Measurements from ENCODE around the gene SCG3.
"Not testable (repeated sequence)": the region's sequence is repeated elsewhere in the genome, so short reads cannot be mapped to it uniquely, and the experiment has no call there.

SCG3 gene

GRCh38 chr15:51681303-51681963, at the start of gene SCG3:
TSS of gene SCG3 (plus strand) at chr15:51681503. CDS start at chr15:51681756, 253 bp downstream.
- DNase-seq: peak; percentile 89

- DNase-seq: no peak
Measured at GRCh38 chr15:51634591-51635198, 46.6 kb upstream of the SCG3 start.

- DNase-seq: no peak
Measured at GRCh38 chr15:51641490-51642130, 39.7 kb upstream of the SCG3 start.

GRCh38 chr15:51642696-51643095, 38.6 kb upstream of the SCG3 start:
- no peak for DNase-seq

DNA sequence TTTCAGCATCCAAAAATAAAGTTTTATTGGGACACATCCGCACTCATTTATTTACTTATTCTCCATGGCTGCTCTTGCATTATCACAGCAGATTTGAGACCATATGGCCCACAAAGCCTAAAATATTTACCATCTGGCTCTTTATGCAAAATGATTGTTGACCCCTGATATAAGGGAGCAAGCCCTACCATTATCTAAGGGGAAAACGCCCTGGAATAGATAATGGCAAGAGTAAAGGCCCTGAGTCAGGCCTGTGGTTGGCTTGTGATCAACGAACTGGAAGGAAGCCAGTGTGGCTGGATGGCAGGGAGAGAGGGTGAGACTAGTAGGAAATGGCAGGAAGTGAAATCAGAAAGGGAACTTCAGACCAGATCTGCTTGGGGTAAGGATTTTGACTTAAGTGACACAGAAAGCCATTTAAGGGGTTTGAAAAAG, 34.2 kb upstream of the SCG3 start:
- DNase-seq: no peak

DNA sequence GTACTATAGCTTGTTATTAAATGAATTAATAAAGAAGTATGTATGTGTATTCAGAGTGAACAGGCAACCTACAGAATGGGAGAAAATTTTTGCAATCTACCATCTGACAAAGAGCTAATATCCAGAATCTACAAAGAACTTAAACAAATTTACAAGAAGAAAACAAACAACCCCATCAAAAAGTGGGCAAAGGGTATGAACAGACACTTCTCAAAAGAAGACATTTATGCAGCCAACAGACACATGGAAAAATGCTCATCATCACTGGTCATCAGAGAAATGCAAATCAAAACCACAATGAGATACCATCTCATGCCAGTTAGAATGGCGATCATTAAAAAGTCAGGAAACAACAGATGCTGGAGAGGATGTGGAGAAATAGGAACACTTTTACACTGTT, 33.2 kb upstream of the SCG3 start:
- DNase-seq: not testable (repeated sequence)

GRCh38 chr15:51648643-51649042, 32.7 kb upstream of the SCG3 start:
- not testable (repeated sequence) for DNase-seq

DNA sequence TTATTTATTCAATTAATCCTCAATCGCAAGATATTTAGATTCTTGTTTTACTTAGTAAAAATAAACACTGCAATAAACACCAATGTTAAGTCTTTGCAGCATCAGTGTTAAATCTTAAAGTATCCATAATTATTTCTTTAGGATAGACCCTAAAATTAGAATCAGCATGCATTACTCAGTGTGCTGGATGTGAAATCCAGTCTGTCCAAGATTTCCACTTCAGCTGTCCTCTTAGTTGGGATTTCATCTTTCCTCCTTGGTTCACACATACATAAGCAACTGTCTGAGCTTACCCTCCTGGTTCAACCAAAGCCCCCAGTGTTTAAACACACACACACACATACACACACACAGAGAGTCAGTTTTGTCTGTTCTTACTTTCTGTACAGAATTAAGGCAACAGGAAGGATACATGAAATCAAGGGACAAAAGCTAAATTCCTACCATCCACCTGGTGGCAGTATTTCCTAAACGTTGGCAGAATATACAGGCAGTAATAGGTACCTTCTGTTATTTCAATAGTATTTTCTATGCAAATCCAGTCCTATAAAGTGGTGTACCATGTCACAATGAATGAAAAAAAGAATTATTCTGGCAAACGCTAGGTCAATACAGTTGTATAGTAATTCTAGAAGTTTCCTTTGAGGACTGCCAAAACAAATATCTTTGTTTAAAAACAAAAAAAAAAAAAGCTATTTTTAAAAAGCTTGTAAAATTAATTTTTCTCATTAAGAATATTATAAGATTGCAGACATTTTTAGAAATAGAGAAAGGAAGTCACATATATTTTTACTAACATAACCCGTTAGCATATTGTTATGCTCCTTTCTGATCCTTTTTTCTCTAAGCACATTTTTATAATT, 31.4 kb upstream of the SCG3 start:
- DNase-seq: peak; percentile 76

DNA sequence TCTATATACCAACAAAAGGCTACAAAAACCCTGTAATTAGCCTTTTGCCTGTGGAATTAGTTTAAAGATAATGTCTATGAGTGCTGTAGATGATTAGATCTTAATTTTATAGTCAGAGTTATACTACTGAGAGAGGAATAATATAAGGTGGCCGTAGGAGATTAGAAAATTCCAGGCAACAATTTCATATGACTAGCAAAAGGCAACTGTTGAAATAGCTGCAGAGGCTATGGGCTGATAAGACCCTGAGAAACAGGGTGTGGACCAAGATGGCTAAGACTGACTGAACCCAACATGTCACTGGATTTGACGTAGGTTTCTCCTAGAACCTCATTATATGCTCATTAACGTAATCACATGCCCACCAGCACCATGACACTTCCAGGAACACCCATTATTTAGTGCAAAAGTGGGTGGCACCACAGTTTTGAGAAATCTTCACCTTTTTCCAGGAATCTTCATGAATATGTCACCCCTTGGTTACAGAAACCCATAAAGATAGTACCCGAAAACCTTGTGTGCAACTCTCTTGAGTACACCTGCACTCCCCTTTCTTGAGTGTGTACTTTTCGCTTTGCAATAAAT, 29.1 kb upstream of the SCG3 start:
- DNase-seq: no peak

- not testable (repeated sequence) for DNase-seq
Measured at GRCh38 chr15:51655401-51656057, 25.8 kb upstream of the SCG3 start.

- peak; percentile 43 for DNase-seq
Measured at GRCh38 chr15:51658664-51659063, 22.6 kb upstream of the SCG3 start.

DNA sequence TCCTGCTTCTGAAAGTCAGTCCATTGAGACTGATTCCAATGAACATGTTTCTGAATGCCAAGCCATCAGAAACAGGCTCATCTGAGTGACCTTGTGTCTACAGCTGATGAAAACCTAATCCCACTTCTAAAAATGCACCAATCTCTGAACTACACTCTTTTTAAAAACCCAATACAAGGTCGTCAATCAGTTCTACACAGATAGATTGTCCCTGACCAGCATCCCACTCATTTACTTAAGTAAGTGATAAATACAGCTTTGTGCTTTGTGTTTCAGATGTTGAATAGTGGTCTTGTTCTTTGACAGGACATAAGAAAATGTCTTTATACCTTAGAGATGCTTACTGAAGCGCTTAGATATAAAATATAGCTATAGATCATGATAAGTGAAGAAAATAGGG, 20.2 kb upstream of the SCG3 start:
- DNase-seq: no peak

- DNase-seq: no peak
Measured at GRCh38 chr15:51667478-51667877, 13.8 kb upstream of the SCG3 start.

GRCh38 chr15:51668446-51668845, 12.9 kb upstream of the SCG3 start:
- no peak for DNase-seq

DNA sequence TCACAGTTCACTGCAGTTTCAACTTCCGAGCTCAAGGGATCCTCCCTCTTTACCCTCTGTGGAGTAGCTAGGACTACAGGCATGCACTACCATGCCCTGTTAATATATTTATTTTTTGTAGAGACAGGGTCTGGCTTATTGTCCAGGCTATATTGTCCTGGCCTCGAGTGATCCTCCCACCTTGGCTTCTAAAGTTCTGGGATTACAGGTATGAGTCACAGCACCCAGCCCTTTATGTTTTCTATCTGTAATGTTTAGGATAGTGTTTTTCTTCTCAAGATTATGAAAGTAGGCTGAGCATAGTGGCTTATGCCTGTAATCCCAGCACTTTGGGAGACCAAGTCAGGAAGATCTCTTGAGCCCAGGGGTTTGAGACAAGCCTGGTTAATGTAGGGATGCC, 11.9 kb upstream of the SCG3 start:
- DNase-seq: no peak

- no peak for DNase-seq
Measured at GRCh38 chr15:51672155-51672687, 9.1 kb upstream of the SCG3 start.

- DNase-seq: no peak
Measured at GRCh38 chr15:51672913-51673857, 8.1 kb upstream of the SCG3 start.

DNA sequence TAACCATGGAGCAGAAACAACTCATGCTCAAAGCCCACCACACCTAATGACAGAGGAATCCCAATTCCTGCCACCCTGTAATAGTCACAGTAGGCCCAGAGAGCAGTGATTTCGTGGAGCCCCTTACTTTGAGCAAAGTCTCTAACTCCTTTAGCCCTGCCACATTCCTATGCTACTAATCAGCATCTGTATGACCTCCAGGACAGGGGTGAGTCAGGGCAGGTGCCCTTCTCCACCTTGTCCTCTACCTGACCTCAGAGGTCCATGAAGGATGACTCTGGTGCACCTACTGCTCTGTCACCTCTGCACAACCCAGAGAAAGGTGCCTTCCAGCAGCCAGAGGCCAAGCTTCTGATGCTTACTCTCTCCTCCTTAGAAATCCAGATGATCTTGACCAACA, 6.1 kb upstream of the SCG3 start:
- DNase-seq: no peak

GRCh38 chr15:51677021-51677420, 4.3 kb upstream of the SCG3 start:
- no peak for DNase-seq

DNA sequence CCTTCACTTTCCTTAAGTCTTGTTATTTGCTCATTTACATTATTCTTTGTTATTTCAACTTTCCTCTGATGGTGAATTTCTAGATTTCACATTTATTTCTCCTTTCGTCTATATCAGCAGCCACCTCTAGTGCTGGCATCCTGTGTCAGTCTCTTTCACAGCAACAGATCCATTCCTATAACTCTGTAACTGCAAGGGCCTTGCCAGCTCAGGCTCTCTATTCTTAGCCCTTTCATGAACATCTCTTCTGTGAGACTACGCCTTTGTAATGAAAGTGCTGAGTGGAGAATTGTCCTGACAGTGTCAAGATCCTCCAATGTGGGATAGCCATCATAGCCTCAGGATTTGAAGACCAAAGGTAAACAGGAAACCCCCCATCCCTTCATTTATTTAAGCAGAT, 3.9 kb upstream of the SCG3 start:
- no peak for DNase-seq

- DNase-seq: no peak
Measured at GRCh38 chr15:51678096-51678495, 3.2 kb upstream of the SCG3 start.
